GM12892 (cell line): ENCODE data around the gene SCFD2.

Experiments used
- POLR2A ChIP-seq: IDR thresholded peaks from 2 replicates; pipeline ENCODE4 v1.6.1; 2011; ENCODE audit warnings: low read depth, low read length, control low read depth
- POLR2AphosphoS5 ChIP-seq: IDR thresholded peaks from 2 replicates; pipeline ENCODE4 v1.6.1; 2011; ENCODE audit warnings: low read depth, low read length, control low read depth
- TAF1 ChIP-seq: IDR thresholded peaks from 2 replicates; pipeline ENCODE4 v1.6.1; 2011; ENCODE audit warnings: low read depth, mild to moderate bottlenecking, control low read depth, low read length, borderline replicate concordance

DNA sequence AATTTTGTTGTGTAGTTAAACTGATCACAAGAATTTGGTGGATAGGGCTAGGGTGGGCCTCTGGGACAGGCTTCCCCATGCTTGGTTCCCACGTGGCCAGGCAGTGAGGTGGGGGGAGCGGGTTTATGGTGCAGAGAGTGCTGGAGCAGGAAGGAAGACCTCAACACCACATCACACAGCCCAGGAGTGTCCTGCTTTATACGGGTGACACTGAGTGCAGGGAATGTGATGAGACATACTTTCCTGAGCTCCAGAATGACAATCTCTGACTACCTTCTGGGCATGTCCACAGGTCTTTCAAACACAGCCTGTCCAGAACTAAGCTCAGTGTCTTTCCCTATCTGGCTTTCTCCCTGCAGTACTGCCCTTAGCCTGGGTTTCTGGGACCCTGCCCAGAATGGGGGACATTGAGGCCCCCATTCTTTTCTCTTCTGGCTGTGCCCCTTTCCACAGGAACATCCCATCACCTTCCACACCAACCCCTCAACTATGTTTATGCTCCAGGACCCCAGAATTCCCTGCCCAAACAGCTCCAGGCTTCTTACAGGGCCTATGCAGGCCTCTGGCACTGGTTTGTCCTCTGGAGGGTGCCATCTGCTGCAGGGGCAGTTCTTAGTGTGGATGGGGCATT, 540.3 kb downstream of the SCFD2 start:
- TF ChIP-seq POLR2AphosphoS5 = no peak
- TF ChIP-seq POLR2A = no peak
- TF ChIP-seq TAF1 = no peak
